HepG2 (cell line): ENCODE measurements around the gene ZDHHC8. TPM values are rescaled to one million over a fixed set of nuclear protein-coding genes. Genes with fewer than 3 reads are reported as not detected.

ENCODE experiments used
- AHR ChIP-seq: IDR thresholded peaks from 2 replicates; pipeline ENCODE4 v1.6.1; 2018; ENCODE audit warnings: missing genetic modification reagents, missing compliant biosample characterization
- ARHGAP35 ChIP-seq: sonication (generic); formaldehyde crosslinking; IDR thresholded peaks from 2 replicates; pipeline ENCODE4 v1.9.0; 2022; ENCODE audit warnings: mild to moderate bottlenecking, inconsistent platforms, moderate library complexity, missing genetic modification reagents, borderline replicate concordance
- MIER2 ChIP-seq: IDR thresholded peaks from 2 replicates; pipeline ENCODE4 v1.6.1; 2016; ENCODE audit warnings: missing biosample characterization, missing genetic modification reagents
- MYNN ChIP-seq: sonication (generic); formaldehyde crosslinking; IDR thresholded peaks from 2 replicates; pipeline ENCODE4 v1.4.0; 2020; ENCODE audit warnings: mild to moderate bottlenecking, low read depth, missing genetic modification reagents
- NBN ChIP-seq: fragments of 450-650 bp; conservative IDR thresholded peaks from 2 replicates; pipeline ENCODE4 v1.6.1; 2017
- PLRG1 ChIP-seq: fragments of 450-650 bp; conservative IDR thresholded peaks from 2 replicates; pipeline ENCODE4 v1.6.1; 2016
- ZBTB40 ChIP-seq, 2 experiments: fragments of 450-650 bp in 1 of 2; sonication (generic) in 1 of 2; formaldehyde crosslinking in 1 of 2; IDR thresholded peaks; 2 replicates each; pipeline versions ENCODE4 v1.6.1 to v1.8.0; 2016 to 2022; ENCODE audit warnings: antibody characterized with exemption in 1 of 2, mild to moderate bottlenecking in 1 of 2, missing genetic modification reagents in 1 of 2
- ZNF414 ChIP-seq: sonication (generic); formaldehyde crosslinking; IDR thresholded peaks from 2 replicates; pipeline ENCODE4 v1.5.0; 2020; ENCODE audit warnings: missing genetic modification reagents
- ZNF737 ChIP-seq: sonication (generic); formaldehyde crosslinking; IDR thresholded peaks from 2 replicates; pipeline ENCODE4 v1.5.0; 2020; ENCODE audit warnings: missing genetic modification reagents, mild to moderate bottlenecking, borderline replicate concordance
- polyA plus RNA-seq, 8 experiments: library from polyadenylated mRNA; depleted of rRNA in 3 of 8; stranded (reverse) in 7 of 8; unstranded in 1 of 8; fragments of >200 nt; fragmentation: Illumina TruSeq in 4 of 8; extraction: Trizol in 4 of 8; gene quantifications; 2 replicates each; pipeline versions ENCODE4 v1.2.1 to v1.2.3, GENCODE V29; 2011 to 2016; ENCODE audit warnings: low read depth in 4 of 8, missing spikeins in 1 of 8, mixed read lengths in 1 of 8; ENCODE audit not compliant: insufficient read depth in 1 of 8
- total RNA-seq, 5 experiments: library from RNA; depleted of rRNA; stranded (reverse); fragments of >200 nt; fragmentation: Illumina TruSeq; extraction: Trizol; gene quantifications; 2 replicates each; pipeline ENCODE4 v1.2.3, GENCODE V29; 2016; ENCODE audit warnings: low read depth in 1 of 5
- TF ChIP-seq, protein P1 (sequence below): sonication (generic); formaldehyde crosslinking; IDR thresholded peaks from 2 replicates; pipeline ENCODE4 v1.9.0; 2021; ENCODE audit warnings: missing genetic modification reagents, mild to moderate bottlenecking, borderline replicate concordance
- TF ChIP-seq, protein P2 (sequence below): sonication (generic); formaldehyde crosslinking; IDR thresholded peaks from 2 replicates; pipeline ENCODE4 v1.5.0; 2020; ENCODE audit warnings: mild to moderate bottlenecking, missing genetic modification reagents

ZDHHC8 gene
- total and polyA plus RNA-seq, 2 of the 13 experiments (the other 11 are each of a cell fraction or from before 2014, with no cell fraction given), result 7.5 to 21.3 TPM

DNA sequence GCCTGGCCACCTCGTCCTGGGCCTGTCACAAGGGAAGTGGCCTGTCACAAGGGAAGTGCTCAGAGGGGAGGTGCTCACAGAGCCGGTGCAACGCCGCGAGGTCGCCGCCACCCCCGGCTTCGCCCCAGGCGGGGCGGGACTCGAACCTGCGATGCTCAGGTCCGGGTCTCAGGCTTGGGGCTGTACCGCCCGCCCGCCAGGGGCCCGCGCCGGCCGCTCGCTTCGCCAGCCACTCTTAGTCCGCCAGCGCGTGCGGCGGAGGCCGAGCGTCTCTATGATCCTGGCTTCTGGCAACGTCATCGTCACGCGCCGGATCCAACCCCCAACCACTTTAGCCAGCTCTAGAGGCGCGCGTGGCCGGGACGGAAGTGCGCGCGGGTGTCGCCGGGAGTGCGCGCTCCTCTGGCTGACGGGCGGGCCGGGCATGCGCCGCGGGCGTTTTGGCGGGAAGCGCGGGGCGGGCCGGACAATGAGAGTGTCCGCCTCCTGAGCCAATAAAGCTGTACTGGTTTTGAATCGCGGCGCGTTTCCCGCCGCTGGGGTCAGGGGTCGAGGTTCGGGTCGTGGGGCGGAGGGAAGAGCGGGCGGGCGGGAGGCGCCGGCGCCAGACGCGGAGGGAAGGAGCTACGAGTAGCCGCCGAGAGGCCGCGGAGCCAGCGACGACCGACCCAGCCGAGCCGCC is 14.5 kb upstream of the ZDHHC8 start, which contains the start of gene TRMT2A (continued):
- no peak for TF ChIP-seq MYNN (CRISPR knock-in tag)
- no peak for TF ChIP-seq NBN
- no peak for TF ChIP-seq AHR (CRISPR knock-in tag)
- TF ChIP-seq PLRG1, result no peak
- TF ChIP-seq ZBTB40 (IDR thresholded peaks at IDR 0.05), result peak; percentile 100
- peak; percentile 100 for TF ChIP-seq ZBTB40 (CRISPR knock-in tag; IDR thresholded peaks at IDR 0.05)
- TF ChIP-seq, protein P1, sequence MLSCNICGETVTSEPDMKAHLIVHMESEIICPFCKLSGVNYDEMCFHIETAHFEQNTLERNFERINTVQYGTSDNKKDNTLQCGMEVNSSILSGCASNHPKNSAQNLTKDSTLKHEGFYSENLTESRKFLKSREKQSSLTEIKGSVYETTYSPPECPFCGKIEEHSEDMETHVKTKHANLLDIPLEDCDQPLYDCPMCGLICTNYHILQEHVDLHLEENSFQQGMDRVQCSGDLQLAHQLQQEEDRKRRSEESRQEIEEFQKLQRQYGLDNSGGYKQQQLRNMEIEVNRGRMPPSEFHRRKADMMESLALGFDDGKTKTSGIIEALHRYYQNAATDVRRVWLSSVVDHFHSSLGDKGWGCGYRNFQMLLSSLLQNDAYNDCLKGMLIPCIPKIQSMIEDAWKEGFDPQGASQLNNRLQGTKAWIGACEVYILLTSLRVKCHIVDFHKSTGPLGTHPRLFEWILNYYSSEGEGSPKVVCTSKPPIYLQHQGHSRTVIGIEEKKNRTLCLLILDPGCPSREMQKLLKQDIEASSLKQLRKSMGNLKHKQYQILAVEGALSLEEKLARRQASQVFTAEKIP (CRISPR knock-in tag), result no peak
- TF ChIP-seq, protein P2, sequence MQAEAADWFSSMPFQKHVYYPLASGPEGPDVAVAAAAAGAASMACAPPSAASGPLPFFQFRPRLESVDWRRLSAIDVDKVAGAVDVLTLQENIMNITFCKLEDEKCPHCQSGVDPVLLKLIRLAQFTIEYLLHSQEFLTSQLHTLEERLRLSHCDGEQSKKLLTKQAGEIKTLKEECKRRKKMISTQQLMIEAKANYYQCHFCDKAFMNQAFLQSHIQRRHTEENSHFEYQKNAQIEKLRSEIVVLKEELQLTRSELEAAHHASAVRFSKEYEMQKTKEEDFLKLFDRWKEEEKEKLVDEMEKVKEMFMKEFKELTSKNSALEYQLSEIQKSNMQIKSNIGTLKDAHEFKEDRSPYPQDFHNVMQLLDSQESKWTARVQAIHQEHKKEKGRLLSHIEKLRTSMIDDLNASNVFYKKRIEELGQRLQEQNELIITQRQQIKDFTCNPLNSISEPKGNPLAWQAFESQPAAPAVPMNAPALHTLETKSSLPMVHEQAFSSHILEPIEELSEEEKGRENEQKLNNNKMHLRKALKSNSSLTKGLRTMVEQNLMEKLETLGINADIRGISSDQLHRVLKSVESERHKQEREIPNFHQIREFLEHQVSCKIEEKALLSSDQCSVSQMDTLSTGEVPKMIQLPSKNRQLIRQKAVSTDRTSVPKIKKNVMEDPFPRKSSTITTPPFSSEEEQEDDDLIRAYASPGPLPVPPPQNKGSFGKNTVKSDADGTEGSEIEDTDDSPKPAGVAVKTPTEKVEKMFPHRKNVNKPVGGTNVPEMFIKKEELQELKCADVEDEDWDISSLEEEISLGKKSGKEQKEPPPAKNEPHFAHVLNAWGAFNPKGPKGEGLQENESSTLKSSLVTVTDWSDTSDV (CRISPR knock-in tag), result peak; percentile 29; the same call in 1 of the 2 replicates
- no peak for TF ChIP-seq ZNF737
- TF ChIP-seq ZNF414 (CRISPR knock-in tag), result no peak
- peak; percentile 10; the same call in 1 of the 2 replicates for TF ChIP-seq MIER2 (CRISPR knock-in tag)
- peak; percentile 85 for TF ChIP-seq ARHGAP35
